GM18526 (cell line): Measurements from ENCODE around the gene CAV2.

Experiments
- POLR2A ChIP-seq: IDR thresholded peaks from 3 replicates; pipeline ENCODE4 v1.6.1; 2011; ENCODE audit not compliant: insufficient read length; ENCODE audit errors: extremely low read depth

Gene CAV2

GRCh38 chr7:116509982-116510579 lies 10.5 kb downstream of the CAV2 start:
- no peak for TF ChIP-seq POLR2A

GRCh38 chr7:116510795-116511194 lies 11.3 kb downstream of the CAV2 start:
- TF ChIP-seq POLR2A: no peak

DNA sequence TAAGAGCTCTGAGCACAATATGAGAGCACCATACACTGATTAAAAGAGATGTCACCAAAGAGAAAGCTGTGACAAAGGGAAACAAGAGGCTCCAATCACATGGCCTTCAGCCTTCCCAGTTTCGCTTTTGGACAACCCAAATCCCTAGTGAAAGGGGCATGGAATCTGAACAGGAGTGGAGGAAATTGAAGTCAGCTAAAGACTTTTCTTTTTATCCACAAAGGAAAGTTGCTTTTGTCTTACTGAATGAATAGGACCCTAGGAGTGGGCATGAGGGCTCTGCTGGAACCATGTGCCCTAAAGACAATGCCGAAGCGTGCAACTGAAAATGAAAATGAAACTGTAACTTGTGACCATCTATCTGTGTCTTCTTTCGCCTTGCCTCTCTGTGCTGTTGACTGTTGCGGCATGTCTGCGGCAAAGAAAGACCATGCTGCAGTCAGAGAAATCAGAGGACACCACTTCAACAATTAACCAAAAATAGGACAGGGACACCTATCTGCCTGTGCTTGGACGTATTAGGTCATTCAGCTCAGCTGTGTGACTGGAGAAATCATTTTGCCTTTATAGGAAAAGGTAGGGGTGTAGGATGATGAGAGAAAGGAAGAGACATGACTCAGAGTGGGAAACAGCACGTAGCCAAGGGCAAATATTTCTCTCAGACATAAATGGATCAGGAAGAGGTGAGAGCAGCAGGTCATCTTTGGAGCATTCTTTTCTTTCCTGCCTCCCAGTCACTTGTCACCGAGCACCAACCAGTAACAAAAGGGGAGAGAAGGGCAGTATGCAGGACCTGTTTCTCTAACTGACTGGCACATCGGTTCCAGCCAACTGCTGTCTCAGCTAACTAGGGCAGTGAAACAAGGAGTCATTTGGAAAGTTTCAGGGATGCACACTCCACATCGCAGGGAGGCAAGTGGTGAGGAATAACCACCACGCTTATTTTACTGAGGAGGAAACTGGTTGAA lies 12.3 kb downstream of the CAV2 start:
- no peak for TF ChIP-seq POLR2A

- no peak for TF ChIP-seq POLR2A
Observed at GRCh38 chr7:116512520-116513188, 13.1 kb downstream of the CAV2 start.

- no peak for TF ChIP-seq POLR2A
Observed at GRCh38 chr7:116515584-116515983, 16.0 kb downstream of the CAV2 start.

- no peak for TF ChIP-seq POLR2A
Observed at GRCh38 chr7:116516324-116516723, 16.8 kb downstream of the CAV2 start.

GRCh38 chr7:116517626-116518025 lies 18.1 kb downstream of the CAV2 start:
- no peak for TF ChIP-seq POLR2A

DNA sequence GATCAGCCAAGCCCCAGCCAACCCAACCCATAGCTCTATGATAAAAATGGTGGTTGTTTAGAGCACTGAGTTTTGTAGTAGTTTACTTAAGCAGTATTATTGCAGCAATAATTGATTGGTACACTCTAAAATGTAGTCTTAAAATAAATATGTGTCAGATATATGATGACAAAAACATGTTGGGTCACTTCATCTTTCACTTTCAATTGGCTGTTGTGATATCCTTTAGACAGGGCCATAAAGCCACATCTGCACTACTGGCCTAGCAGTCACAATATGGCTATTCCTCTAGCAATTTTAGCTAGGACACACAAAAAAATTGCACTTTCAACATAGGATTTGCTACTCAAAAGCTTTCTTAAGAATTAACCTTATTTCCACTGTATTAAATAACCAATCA lies 19.4 kb downstream of the CAV2 start:
- TF ChIP-seq POLR2A: no peak

- TF ChIP-seq POLR2A: no peak
Observed at GRCh38 chr7:116521046-116521664, 21.6 kb downstream of the CAV2 start.

DNA sequence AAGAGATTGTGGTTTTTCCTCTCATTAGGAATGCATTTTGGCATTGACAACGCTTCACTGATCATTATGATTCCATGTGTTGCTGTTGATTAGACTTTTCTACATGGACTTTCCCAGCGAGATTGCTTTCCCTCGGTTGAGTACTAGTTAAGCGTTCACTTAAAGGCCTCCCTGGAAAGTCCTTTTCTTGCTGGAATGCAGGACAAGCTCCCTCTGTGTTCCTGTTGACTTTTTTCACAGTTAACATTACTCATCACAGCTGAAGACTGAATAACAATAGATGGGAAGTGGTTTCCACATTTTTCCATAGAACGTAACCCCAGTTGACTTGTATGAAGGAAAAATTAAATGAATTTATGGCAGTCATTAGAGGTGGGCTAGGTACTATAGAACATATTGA lies 22.7 kb downstream of the CAV2 start:
- no peak for TF ChIP-seq POLR2A

DNA sequence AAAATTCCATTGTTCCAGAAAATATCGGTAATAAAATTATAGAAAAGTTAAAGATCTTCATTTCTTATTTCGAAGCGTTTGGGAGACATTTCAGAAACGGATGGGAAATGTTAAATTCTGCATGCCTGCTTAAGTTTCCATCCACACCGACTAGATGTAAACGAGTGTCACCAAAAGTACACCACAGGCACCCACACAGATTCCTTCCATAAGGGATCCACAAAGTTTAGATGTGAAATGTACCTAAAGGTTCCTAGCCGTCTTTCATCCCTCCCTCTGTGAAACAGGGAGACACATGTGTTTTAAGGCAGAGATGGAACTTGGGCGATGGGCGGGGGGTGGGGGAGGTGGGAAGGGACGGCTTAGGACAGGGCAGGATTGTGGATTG lies 24.7 kb downstream of the CAV2 start:
- no peak for TF ChIP-seq POLR2A

- TF ChIP-seq POLR2A: no peak
Observed at GRCh38 chr7:116524609-116525297, 25.2 kb downstream of the CAV2 start, which contains the start of gene CAV1. Gene CAV1 (plus strand): TSS chr7:116525036. CDS start chr7:116525063, 27 bp downstream.

- no peak for TF ChIP-seq POLR2A
Observed at GRCh38 chr7:116525298-116525912, 25.9 kb downstream of the CAV2 start.
